GM21515 (cell line): ENCODE measurements around the gene S100A16.
"Not testable (repeated sequence)": the region's sequence is repeated elsewhere in the genome, so short reads cannot be mapped to it uniquely, and the experiment has no call there.

Experiments
- ATAC-seq: cut with Tn5 transposase; IDR thresholded peaks from one replicate; pipeline ENCODE4 v1.9.1; 2021; ENCODE audit not compliant: unreplicated experiment

S100A16 gene

GRCh38 chr1:153565529-153566374 lies 47.2 kb downstream of the S100A16 start, which contains the start of gene S100A2:
S100A2 (minus strand) TSS chr1:153565844; CDS start chr1:153563877, 1,967 bp downstream.
- no peak for ATAC-seq

GRCh38 chr1:153563991-153564390 lies 48.9 kb downstream of the S100A16 start:
- ATAC-seq, result no peak

GRCh38 chr1:153563483-153563901 lies 49.4 kb downstream of the S100A16 start:
- no peak for ATAC-seq

- ATAC-seq, result not testable (repeated sequence)
Measured at GRCh38 chr1:153562021-153562420, 50.9 kb downstream of the S100A16 start.

GRCh38 chr1:153561466-153561985 lies 51.4 kb downstream of the S100A16 start:
- no peak for ATAC-seq

- ATAC-seq, result no peak
Measured at GRCh38 chr1:153560771-153561465, 52.0 kb downstream of the S100A16 start.

- no peak for ATAC-seq
Measured at GRCh38 chr1:153560241-153560640, 52.7 kb downstream of the S100A16 start.

GRCh38 chr1:153557877-153558276 lies 55.1 kb downstream of the S100A16 start:
- ATAC-seq, result no peak
